ENCODE data around the gene GMDS.

Gene GMDS

GRCh38 chr6:1726341-1726768 is 519.0 kb downstream of the GMDS start:
- FAIRE-seq = no peak

GRCh38 chr6:1724616-1725015 is 520.8 kb downstream of the GMDS start:
- FAIRE-seq = no peak

GRCh38 chr6:1724124-1724523 is 521.3 kb downstream of the GMDS start:
- FAIRE-seq = no peak

- FAIRE-seq = no peak
Measured at GRCh38 chr6:1722801-1723200, 522.6 kb downstream of the GMDS start.

- FAIRE-seq = no peak
Measured at GRCh38 chr6:1720620-1721322, 524.6 kb downstream of the GMDS start.

- no peak for FAIRE-seq
Measured at GRCh38 chr6:1719922-1720321, 525.5 kb downstream of the GMDS start.

- FAIRE-seq = no peak
Measured at GRCh38 chr6:1716868-1717267, 528.5 kb downstream of the GMDS start.

- no peak for FAIRE-seq
Measured at GRCh38 chr6:1716396-1716795, 529.0 kb downstream of the GMDS start.

- no peak for FAIRE-seq
Measured at GRCh38 chr6:1715336-1715735, 530.1 kb downstream of the GMDS start.

- FAIRE-seq = no peak
Measured at GRCh38 chr6:1714654-1715053, 530.8 kb downstream of the GMDS start.

GRCh38 chr6:1713016-1713600 is 532.3 kb downstream of the GMDS start:
- FAIRE-seq = no peak

GRCh38 chr6:1712451-1712850 is 533.0 kb downstream of the GMDS start:
- no peak for FAIRE-seq

- FAIRE-seq = no peak
Measured at GRCh38 chr6:1711136-1711535, 534.3 kb downstream of the GMDS start.

- no peak for FAIRE-seq
Measured at GRCh38 chr6:1709234-1709641, 536.2 kb downstream of the GMDS start.

GRCh38 chr6:1708820-1709219 is 536.6 kb downstream of the GMDS start:
- FAIRE-seq = no peak

- FAIRE-seq = no peak
Measured at GRCh38 chr6:1708122-1708521, 537.3 kb downstream of the GMDS start.

GRCh38 chr6:1705630-1706029 is 539.8 kb downstream of the GMDS start:
- FAIRE-seq = no peak

GRCh38 chr6:1705183-1705582 is 540.2 kb downstream of the GMDS start:
- no peak for FAIRE-seq

GRCh38 chr6:1704711-1705110 is 540.7 kb downstream of the GMDS start:
- FAIRE-seq = no peak

- no peak for FAIRE-seq
Measured at GRCh38 chr6:1703923-1704322, 541.5 kb downstream of the GMDS start.

- FAIRE-seq = no peak
Measured at GRCh38 chr6:1703091-1703855, 542.1 kb downstream of the GMDS start.

GRCh38 chr6:1702580-1703051 is 542.8 kb downstream of the GMDS start:
- FAIRE-seq = no peak

- no peak for FAIRE-seq
Measured at GRCh38 chr6:1701668-1702353, 543.6 kb downstream of the GMDS start.

All from colon (tissue), 2 donors.